ENCODE data around the gene ZFP36L2.
A peak's percentile ranks its signal among the peaks of the same experiment; 100 is the strongest.

The ZFP36L2 gene

DNA sequence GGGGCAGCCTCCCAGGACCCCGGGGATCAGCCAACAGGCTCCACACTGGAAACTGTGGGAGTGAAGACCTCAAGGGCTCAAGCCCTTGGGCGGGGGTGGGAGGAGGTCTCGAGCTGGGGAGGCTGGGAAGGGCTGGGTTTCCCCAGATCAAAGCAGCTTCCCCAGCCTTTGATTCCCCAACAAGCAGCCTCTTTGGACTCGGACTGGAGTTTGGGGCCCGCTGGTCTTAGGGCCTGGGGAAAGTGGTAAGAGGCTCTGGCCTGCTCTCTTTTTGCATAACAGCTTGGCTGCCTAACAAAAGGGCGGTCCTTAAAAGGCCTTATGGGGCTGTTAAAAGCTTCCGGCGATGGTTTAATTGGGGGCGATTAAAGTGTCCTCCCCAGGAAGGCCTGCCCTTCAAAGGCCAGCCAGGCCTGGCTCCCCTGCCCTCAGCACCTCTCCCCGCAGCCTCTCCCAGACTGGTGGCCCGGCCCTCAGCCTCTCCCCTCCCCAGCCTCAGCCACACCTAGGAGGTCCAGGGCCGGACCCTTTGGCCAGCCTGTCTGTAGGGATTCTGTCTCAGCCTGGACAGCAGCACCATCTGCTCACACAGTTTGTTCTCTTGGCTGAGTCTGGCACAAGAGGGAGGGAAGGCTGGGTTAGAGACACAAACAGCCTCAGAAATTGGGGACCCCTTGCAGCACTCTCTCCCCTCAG is 39.6 kb downstream of the ZFP36L2 start:
- no peak for DNase-seq (ENCODE audit: low read depth, low spot score)

- no peak for DNase-seq (ENCODE audit: low read depth, low spot score)
Observed at GRCh38 chr2:43186321-43186678, 40.1 kb downstream of the ZFP36L2 start.

DNA sequence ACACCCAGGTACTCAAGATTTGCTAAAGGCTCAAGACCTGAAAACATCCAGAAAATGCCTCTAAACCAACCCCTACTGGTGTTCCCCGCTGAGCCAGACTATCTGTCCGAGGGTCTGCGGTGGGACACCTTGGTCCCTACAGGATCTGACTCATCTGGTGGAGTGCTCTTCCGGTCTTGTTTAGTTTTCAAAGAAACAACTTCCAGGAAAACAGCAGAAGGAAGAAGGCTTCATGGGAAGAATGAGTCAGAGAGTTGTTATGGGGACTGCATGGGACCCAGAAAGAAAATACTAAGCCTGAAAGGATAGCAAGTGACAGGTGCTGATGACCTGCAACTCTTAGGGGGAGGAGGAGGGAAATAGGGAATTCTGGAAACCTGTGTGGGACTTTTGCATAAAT is 41.3 kb downstream of the ZFP36L2 start:
- DNase-seq (ENCODE audit: low read depth, low spot score): no peak

GRCh38 chr2:43184339-43184895 is 42.0 kb downstream of the ZFP36L2 start:
- no peak for DNase-seq (ENCODE audit: low read depth, low spot score)

GRCh38 chr2:43183743-43184142 is 42.7 kb downstream of the ZFP36L2 start:
- DNase-seq (ENCODE audit: low read depth, low spot score): no peak

DNA sequence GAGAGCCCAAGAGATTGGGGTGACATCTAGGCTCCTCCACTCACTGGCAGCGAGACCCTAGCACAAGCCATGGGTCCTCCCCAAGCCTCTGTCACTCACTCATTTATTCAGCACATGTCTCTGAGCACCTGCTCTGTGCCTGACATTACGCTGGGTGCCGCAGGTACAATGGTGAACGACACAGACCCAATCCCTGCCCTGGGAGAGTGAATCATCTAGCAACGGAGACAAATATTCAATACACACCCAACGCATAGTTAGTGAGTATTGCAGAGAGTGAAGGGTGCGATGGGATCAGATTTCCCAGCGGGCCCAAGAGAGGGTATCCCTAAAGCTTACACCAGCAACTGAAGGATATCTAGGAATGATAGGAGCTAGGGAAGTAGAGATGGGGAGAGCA is 45.5 kb downstream of the ZFP36L2 start:
- no peak for DNase-seq (ENCODE audit: low read depth, low spot score)

DNA sequence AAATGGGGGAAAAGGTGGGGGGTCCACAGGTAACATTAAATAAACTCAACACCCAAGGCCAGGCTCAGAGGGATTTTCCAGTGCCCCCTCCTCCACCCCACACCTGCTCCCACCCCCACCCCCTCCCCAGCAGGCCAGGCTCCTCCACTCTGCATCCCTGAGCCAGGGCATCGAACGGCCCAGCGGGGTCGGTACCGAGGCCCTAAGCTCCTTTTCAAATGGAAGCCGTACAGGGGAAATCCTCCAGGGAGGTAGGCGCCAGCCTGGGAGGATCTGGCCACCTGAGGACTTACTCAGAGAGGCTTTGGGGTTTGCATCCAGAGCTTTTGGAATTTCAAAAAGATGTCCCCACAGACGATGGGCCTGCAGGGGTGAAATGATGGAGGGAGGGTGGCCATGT is 46.5 kb downstream of the ZFP36L2 start:
- DNase-seq (ENCODE audit: low read depth, low spot score): no peak

DNA sequence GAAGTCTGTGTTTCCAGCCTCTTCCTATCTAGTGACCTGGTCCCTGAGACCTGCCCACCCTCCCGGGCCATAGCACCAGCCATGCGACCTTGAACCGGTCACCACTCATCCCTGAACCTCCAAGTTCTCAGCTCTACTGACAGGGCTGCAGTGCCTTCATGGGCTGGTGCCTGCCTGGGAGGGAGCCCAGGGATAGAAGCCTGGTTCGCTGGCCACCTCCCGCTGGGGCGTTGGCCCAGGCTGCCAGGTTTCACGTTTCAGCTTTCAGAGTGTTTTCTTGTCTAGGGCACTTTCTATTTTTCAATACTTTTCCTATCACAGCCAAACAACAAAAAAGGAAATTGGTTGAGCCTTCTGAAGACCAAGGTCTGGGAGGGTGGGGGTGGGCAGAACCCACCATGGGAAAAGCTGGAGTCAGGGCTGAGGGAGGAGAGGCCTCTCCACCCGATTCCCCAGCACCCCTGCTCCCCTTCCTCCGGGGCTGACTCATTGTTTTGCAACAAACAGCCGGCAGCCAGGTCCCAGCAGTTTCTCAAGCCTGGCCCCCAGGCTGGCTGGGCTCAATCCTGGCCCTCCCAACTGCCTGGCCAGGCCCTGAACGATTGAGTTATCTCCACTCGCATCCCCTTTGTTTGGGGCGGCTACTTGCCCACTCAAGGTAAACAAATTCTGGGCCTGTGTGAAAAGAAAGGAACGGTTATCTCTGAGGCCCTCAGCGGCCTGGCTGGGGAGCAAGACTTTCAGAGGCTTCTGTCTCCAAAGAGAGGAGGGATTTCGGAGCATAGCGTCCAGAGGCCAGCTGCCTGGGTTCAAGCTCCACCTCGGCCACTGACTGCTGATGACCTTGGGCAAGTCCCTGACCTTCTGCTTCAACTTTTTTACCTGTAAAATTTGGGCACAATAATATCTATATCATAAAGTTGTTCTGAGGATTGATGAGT is 47.5 kb downstream of the ZFP36L2 start:
- peak; percentile 77 for DNase-seq (ENCODE audit: low read depth, low spot score)

- DNase-seq (ENCODE audit: low read depth, low spot score): no peak
Observed at GRCh38 chr2:43178055-43178598, 48.3 kb downstream of the ZFP36L2 start.

- DNase-seq (ENCODE audit: low read depth, low spot score): no peak
Observed at GRCh38 chr2:43176449-43176848, 50.0 kb downstream of the ZFP36L2 start.

DNA sequence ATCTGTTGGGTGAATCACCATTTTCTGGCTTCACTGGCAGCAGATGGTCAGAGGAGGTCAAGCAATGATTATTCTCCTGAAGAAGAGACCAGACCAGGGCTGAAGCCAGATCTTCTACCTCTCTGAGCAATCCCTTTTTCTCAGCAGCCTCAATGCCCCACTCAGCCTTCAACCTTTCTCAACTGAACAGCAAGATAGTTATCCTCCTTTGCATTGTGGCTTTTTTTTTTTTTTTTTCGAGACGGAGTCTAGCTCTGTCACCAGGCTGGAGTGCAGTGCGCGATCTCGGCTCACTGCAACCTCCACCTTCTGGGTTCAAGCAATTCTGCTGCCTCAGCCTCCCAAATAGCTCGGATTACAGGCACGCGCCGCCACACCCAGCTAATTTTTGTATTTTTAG is 50.5 kb downstream of the ZFP36L2 start:
- no peak for DNase-seq (ENCODE audit: low read depth, low spot score)

- no peak for DNase-seq (ENCODE audit: low read depth, low spot score)
Observed at GRCh38 chr2:43175020-43175441, 51.4 kb downstream of the ZFP36L2 start.

DNA sequence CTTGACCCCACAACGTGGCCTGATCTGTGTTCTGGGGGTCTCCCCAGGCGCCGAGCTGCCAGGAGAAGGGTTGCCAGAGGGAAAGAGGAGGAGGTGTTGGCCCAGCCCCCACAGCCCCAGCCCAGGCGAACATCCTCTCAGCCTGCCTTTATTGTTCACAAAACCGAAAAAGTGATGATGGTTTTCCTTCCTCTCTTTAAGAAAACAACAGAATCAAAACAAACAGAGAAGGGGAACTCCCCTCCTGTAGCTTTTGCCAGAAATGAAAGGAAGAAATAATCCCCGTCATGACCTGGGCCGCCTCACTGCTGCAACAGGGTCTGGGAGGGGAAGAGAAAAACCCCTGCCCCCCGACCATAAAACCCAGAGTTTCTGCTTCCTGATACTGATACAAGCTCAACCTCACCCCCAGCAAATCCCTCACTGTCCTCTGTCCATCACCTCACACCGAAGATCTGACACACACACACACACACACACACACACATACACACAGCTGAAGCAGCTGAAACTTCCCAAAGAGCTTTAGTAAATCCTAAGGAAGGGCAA is 52.0 kb downstream of the ZFP36L2 start:
- no peak for DNase-seq (ENCODE audit: low read depth, low spot score)
